Sciatic nerve (tissue), 2 donors: Measurements from ENCODE around the gene MRNIP. TPM values are rescaled to one million over a fixed set of nuclear protein-coding genes. Genes with fewer than 3 reads are reported as not detected.

Experiments used
- ATAC-seq: fragments of 200-7000 bp; cut with Tn5 transposase; one replicate; pipeline ENCODE4 v1.9.1; 2020; ENCODE audit warnings: mild to moderate bottlenecking, moderate library complexity
- DNase-seq: peaks from one replicate; pipeline ENCODE4 v3.0.0-alpha.2; 2020; ENCODE audit warnings: low spot score
- intact Hi-C: fragments of 100-400 bp; cut with DNase I; formaldehyde crosslinking; loops from one replicate; pipeline ENCODE4 v1.14.2; 2022
- total RNA-seq: library from RNA; stranded (reverse); fragmentation: NEBNext Ultra II Directional; extraction: Animal tissue kit (Norgen Biotek cat#: 25700); gene quantifications from one replicate; pipeline ENCODE4 v1.2.1, GENCODE V29; 2021
- donor health status: DM: no; HTN: no; CAD: no.
- donor health status: DM: no; HTN: no; CAD: no.

MRNIP gene
- total RNA-seq, 1 donor from 2014 or later: 54.4 TPM

- DNase-seq: no peak
- ATAC-seq: no peak
- intact Hi-C loops: no loop called here
Observed at GRCh38 chr5:179890751-179891682, 32.4 kb upstream of the MRNIP start.

DNA sequence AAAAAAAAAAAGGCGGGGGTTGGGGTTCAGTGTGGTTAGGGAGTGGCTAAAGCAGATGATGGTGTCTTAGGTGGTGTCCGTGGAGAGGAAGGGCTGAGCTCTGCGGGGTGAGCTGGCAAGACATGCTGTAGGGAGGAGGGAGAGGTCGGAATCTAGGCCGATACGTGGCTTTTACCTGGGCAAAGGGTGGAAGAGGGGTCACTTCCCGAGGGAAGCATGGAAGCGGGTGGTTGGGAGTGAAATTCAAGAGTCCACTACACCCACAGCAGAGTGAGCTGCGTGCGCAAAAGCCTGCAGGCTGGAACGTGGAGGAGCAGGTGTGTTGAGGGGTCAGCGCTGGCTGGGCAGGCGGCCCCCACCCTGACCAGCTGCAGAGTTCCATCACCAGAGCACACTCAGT, 31.3 kb upstream of the MRNIP start:
- intact Hi-C loops: no loop called here
- no peak for DNase-seq

DNA sequence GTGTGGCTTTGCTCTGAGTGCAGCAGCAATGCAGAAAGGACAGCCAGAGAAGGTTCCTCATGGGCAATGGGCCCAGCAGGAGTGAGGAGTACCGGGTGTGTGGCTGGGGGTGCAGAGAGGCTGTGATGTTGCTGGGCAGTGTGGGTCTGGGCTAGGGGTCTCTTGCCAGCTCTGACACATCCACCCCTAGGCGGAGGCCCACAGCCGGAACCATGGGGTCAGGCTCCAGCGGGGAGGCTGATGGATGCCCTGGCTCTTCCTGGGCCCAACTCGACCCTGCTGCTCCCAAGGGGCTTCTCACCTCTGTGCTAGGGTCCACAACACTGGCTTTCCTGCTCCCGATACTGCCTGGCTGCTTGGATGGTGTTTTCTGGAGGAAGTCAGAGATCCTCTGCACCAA, 29.2 kb upstream of the MRNIP start:
- DNase-seq (no peak), ATAC-seq (no peak)
- intact Hi-C loops: no loop called here

More for the DNA sequence above, 31.3 kb upstream of the MRNIP start:
- no peak for ATAC-seq

DNA sequence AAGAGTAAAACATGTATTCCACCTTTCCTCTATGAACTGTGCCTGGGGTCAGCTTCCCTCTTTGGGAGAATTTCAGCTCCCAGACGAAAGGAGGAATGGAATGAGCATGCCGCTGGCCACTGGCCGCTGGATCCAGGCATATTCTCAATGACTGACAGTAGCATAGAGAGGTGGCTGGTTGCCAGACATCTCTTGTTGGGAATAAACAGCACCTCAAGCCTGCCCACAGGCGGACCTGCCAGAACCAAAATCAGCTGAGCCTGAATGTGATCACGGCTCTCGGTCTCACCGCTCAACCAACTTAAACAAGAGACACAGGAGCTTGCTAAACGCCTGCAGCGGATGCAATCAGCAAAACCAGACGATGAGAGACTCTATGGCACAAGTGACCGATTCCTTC, 28.5 kb upstream of the MRNIP start:
- ATAC-seq: no peak
- intact Hi-C loops: no loop called here
- no peak for DNase-seq

- ATAC-seq: no peak
Observed at GRCh38 chr5:179886190-179886911, 27.7 kb upstream of the MRNIP start.

DNA sequence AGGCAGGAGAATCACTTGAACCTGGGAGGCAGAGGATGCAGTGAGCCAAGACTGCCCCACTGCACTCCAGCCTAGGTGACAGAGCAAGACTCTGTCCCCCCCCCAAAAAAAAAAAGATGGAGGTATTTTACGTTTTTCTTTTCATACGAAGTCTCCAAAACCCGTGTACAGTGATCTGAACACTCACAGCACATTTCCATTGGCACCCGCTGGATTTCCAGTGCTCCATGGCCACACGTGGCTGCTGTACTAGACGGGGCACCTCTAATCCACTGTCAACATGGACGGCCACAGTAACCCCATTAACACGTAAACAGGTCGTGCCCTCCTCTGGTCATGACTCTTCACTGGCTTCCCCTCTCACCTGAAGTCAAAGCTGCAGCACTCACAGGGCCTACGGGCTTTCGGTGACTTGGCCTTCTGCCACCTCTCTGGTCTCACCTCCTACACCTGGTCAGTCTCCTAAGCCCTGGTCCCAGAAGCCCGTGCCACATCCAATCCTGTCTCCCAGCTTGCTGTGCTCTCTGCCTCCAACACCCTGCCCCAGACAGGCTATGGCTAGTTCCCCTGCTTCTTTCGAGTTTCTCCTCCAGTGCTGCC, 27.0 kb upstream of the MRNIP start:
- intact Hi-C loops: no loop called here
- DNase-seq: no peak
- ATAC-seq: no peak

More at GRCh38 chr5:179886190-179886911, 27.7 kb upstream of the MRNIP start:
- no peak for DNase-seq
- intact Hi-C loops: no loop called here

- intact Hi-C loops: no loop called here
- ATAC-seq: no peak
- no peak for DNase-seq
Observed at GRCh38 chr5:179883163-179883562, 24.5 kb upstream of the MRNIP start.

- no peak for DNase-seq
- ATAC-seq: no peak
- intact Hi-C loops: no loop called here
Observed at GRCh38 chr5:179882338-179882737, 23.7 kb upstream of the MRNIP start.

DNA sequence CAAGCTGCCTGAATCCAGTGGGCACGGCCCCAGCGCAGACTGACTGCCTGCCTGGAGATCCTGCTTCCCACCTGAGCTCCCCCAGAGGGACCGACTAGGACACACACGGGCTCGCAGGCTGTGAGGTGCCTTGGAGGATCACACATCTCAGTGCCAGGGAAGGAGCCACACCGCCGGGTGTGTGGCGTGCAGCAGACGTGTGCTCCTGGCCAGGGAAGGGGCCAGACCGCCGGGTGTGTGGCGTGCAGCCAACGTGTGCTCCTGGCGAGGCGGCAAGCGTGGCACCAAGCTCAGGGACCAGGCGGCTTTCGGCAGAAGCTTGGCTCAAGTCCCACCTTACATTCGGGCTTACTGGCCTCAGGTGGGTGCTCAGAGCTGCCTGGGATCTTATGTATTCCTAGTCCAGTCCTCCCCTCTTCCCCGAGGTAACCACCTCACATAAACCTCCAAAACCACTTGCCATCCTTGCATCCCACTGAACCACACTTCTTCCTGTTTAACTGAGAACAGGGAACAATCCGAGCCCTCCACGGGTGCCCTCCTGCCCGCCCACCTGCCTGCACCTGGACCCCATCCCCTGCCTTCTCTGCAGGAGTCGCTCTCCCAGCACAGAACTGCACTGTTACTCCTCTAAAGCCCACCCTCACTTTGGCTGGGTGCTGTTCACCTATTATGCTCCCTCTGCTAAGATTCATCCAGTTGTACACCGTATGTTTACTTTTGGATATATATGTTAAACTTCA, 22.4 kb upstream of the MRNIP start:
- intact Hi-C loops: no loop called here
- no peak for DNase-seq
- no peak for ATAC-seq

DNA sequence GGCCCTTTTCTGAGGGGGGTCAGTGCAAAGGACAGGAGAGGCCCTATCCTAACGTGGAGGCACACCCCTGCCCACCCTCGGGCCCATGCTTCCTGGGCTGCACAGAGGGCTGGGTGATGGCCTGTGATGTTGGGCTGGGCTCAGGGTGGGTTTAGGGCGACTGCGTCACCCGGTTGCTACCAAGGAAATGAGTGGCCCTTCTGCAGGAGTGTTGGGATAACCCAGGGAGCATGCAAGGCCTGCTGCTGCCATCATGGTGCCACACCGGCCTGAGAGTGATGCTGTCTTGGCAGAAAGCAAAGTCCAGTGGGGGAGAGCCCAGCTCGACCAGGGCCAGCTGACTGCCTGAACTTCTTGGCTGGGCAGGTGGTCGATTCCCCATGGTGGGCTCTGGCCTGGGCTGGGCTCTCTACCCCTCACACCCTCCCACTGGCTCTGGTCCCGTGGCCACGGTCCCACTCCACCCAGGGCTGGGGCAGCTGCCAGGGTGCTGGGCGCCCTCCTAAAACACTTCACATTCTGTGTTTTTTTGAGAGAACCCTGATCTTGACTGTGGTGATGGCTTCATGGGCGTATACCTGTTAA, 21.5 kb upstream of the MRNIP start:
- ATAC-seq: no peak
- intact Hi-C loops: no loop called here
- DNase-seq: no peak

- ATAC-seq: peak; percentile 41
Observed at GRCh38 chr5:179879690-179880010, 21.0 kb upstream of the MRNIP start.

DNA sequence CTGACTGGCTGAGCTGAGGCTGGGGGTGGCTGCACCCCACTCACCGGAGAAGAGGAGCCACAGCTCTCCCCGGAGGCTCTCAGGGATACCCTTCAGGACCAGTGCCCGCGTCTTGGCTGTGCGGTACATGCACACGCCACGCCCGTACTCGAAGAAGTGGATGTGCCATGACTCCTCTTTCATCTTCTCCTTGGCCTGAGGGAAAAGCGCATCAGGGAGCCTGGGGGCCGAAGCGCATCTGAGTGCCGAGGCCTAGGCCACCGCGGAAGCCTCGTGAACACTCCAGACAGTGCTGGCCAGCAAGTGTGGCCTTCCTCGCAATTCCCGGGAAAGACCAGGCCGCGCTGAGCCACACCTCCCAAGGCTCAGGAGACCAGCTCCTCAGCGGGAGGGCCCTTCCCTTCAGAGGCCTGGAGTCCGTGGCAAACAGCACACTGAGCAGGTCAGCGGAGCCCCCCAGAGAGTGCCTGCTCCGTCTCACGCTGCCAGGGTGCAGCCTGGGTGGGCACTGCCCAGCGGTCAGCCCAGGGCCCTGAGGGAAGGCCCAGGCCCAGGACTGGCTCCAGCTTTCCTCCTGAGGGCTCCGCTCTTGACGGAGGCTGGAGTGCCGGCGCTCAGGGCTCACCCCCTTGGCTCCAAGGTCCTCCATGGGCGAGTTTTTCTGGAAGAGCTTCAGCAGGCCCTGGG, 20.5 kb upstream of the MRNIP start:
- intact Hi-C loops: no loop called here
- ATAC-seq (peak; percentile 29), DNase-seq (no peak)

More at GRCh38 chr5:179879690-179880010, 21.0 kb upstream of the MRNIP start:
- no peak for DNase-seq
- intact Hi-C loops: no loop called here

DNA sequence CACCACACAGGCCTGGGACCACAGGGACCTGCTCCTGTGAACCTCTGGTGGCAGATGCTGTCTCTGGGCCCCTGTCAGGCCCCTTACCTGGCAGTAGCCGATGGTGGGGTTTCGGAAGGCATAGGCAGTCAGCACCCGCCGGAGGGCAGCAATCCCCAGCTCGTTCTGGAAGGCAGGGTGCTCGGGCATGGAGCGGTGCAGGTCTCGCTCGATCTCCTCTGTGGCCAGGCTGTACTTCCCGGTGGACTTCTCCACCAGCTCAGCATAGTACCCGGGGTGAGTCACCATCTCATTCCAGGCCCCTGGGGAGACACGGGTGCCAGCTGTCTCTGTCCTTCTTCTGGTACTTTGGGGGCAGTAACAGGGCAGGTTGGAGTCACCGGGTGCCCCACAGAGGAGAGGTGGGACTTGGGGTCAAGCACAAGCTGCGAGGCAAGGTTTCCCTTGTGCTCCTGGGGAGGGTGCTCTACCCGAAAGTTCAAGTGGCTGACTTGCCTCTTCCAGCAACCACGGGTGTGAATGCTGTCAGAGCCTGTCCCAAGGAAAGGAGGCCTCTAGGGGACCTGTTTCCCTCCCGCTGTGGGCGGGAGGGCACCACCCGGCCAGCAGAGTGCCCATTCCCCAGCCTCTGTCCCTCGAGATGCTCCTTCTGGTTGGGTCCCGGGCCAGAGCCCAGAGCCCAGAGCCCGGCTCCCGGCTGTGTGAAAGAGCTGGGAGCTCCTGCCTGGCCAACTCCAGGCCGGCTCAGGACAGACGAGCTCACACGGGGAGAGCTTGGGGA, 19.8 kb upstream of the MRNIP start:
- ATAC-seq: no peak
- intact Hi-C loops: no loop called here
- no peak for DNase-seq

DNA sequence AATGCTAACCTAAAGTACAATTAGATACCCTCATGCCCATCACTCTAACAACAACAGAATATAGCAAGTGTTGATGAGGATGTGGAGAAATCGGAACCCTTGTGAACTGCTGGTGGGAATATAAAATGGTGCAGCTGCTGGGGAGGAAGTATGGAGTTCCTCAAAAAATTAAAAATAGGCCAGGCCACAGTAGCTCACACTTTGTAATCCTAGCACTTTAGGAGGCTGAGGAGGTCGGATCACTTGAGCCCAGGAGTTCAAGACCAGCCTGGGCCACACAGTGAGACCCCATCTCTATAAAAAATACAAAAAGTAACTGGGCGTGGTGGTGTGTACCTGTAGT, 18.0 kb upstream of the MRNIP start:
- intact Hi-C loops: no loop called here
- ATAC-seq (no peak), DNase-seq (no peak)

- intact Hi-C loops: no loop called here
- ATAC-seq (no peak), DNase-seq (no peak)
Observed at GRCh38 chr5:179875741-179876609, 17.4 kb upstream of the MRNIP start.

- no peak for DNase-seq
- intact Hi-C loops: no loop called here
- no peak for ATAC-seq
Observed at GRCh38 chr5:179874536-179875292, 16.1 kb upstream of the MRNIP start.
